ENCODE data around the gene CENPT. TPM values are rescaled to one million over a fixed set of nuclear protein-coding genes. Genes with fewer than 3 reads are reported as not detected.

CENPT gene
- total and polyA plus RNA-seq, 2 of the 13 experiments (the other 11 are each of a cell fraction or from before 2014, with no cell fraction given), result 40.9 to 43.3 TPM

DNA sequence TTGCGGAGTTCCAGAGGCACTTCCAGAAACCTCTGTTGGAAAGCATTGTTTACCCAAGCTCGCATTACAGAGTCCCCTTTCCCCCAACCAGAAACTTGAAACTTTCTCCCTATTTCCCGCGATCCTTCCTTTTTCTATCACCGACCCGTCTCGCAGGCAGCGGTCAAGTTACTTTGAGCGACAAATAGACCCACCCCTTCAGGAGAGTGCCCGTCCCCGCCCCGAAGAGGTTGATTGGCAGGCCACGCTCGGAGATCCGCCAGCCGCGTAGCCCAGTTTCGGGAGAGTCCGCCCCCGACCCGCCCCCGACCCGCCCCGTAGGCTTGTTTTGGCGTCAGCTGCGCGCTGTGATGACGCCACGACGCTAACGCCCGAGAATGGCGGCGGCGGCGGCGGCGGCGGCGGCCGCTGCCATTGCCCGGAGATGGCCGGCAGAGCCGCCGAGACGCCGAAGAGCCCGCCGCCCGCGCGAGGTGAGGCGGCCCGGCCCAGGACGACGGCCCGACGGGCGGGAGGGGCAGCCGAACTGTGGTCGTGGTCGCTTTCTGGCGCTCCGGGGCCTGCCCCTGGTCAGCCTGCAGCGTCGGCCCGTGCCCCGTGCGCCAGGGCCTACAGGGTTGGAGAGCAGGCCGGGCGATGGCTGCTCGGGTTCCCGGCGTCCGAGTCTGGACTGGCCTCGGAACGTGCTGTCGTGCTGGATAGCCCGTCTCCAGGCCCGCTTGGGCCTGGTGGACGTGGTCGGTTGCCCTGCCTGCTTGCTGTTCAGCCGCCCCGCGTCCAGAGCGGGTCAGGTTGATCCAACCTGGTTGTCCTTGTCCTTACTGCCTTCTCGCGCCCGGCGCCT, 45.6 kb upstream of the CENPT start, which contains the start of gene PSKH1 (continued):
- TF ChIP-seq, protein P1, sequence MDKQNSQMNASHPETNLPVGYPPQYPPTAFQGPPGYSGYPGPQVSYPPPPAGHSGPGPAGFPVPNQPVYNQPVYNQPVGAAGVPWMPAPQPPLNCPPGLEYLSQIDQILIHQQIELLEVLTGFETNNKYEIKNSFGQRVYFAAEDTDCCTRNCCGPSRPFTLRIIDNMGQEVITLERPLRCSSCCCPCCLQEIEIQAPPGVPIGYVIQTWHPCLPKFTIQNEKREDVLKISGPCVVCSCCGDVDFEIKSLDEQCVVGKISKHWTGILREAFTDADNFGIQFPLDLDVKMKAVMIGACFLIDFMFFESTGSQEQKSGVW (CRISPR knock-in tag; IDR thresholded peaks at IDR 0.05; ENCODE audit: borderline replicate concordance), result no peak
- TF ChIP-seq, protein P2, sequence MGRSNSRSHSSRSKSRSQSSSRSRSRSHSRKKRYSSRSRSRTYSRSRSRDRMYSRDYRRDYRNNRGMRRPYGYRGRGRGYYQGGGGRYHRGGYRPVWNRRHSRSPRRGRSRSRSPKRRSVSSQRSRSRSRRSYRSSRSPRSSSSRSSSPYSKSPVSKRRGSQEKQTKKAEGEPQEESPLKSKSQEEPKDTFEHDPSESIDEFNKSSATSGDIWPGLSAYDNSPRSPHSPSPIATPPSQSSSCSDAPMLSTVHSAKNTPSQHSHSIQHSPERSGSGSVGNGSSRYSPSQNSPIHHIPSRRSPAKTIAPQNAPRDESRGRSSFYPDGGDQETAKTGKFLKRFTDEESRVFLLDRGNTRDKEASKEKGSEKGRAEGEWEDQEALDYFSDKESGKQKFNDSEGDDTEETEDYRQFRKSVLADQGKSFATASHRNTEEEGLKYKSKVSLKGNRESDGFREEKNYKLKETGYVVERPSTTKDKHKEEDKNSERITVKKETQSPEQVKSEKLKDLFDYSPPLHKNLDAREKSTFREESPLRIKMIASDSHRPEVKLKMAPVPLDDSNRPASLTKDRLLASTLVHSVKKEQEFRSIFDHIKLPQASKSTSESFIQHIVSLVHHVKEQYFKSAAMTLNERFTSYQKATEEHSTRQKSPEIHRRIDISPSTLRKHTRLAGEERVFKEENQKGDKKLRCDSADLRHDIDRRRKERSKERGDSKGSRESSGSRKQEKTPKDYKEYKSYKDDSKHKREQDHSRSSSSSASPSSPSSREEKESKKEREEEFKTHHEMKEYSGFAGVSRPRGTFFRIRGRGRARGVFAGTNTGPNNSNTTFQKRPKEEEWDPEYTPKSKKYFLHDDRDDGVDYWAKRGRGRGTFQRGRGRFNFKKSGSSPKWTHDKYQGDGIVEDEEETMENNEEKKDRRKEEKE (IDR thresholded peaks at IDR 0.05), result no peak
- TF ChIP-seq, protein P3, sequence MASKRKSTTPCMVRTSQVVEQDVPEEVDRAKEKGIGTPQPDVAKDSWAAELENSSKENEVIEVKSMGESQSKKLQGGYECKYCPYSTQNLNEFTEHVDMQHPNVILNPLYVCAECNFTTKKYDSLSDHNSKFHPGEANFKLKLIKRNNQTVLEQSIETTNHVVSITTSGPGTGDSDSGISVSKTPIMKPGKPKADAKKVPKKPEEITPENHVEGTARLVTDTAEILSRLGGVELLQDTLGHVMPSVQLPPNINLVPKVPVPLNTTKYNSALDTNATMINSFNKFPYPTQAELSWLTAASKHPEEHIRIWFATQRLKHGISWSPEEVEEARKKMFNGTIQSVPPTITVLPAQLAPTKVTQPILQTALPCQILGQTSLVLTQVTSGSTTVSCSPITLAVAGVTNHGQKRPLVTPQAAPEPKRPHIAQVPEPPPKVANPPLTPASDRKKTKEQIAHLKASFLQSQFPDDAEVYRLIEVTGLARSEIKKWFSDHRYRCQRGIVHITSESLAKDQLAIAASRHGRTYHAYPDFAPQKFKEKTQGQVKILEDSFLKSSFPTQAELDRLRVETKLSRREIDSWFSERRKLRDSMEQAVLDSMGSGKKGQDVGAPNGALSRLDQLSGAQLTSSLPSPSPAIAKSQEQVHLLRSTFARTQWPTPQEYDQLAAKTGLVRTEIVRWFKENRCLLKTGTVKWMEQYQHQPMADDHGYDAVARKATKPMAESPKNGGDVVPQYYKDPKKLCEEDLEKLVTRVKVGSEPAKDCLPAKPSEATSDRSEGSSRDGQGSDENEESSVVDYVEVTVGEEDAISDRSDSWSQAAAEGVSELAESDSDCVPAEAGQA (IDR thresholded peaks at IDR 0.05; ENCODE audit: low read depth), result peak; percentile 97
- TF ChIP-seq, protein P3 (CRISPR knock-in tag; IDR thresholded peaks at IDR 0.05; ENCODE audit: borderline replicate concordance), result peak; percentile 96
- TF ChIP-seq ZNF282 (IDR thresholded peaks at IDR 0.05; ENCODE audit: partially characterized antibody) (no peak), TCF12 (IDR thresholded peaks at IDR 0.05) (no peak), TCF12 (CRISPR knock-in tag; IDR thresholded peaks at IDR 0.05) (peak; percentile 68; the same call in 1 of the 2 replicates), ZNF547 (CRISPR knock-in tag; IDR thresholded peaks at IDR 0.05) (no peak), SCMH1 (CRISPR knock-in tag; IDR thresholded peaks at IDR 0.05; ENCODE audit: borderline replicate concordance) (no peak), GATAD2A (CRISPR knock-in tag; IDR thresholded peaks at IDR 0.05) (0 out of 2 replicates have a peak, but pooled peaks have one; percentile 5)
- TF ChIP-seq, protein P4, sequence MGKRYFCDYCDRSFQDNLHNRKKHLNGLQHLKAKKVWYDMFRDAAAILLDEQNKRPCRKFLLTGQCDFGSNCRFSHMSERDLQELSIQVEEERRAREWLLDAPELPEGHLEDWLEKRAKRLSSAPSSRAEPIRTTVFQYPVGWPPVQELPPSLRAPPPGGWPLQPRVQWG (CRISPR knock-in tag; IDR thresholded peaks at IDR 0.05; ENCODE audit: borderline replicate concordance, low read depth), result no peak
- TF ChIP-seq, protein P5, sequence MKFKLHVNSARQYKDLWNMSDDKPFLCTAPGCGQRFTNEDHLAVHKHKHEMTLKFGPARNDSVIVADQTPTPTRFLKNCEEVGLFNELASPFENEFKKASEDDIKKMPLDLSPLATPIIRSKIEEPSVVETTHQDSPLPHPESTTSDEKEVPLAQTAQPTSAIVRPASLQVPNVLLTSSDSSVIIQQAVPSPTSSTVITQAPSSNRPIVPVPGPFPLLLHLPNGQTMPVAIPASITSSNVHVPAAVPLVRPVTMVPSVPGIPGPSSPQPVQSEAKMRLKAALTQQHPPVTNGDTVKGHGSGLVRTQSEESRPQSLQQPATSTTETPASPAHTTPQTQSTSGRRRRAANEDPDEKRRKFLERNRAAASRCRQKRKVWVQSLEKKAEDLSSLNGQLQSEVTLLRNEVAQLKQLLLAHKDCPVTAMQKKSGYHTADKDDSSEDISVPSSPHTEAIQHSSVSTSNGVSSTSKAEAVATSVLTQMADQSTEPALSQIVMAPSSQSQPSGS (CRISPR knock-in tag; IDR thresholded peaks at IDR 0.05), result no peak
- TF ChIP-seq, protein P6, sequence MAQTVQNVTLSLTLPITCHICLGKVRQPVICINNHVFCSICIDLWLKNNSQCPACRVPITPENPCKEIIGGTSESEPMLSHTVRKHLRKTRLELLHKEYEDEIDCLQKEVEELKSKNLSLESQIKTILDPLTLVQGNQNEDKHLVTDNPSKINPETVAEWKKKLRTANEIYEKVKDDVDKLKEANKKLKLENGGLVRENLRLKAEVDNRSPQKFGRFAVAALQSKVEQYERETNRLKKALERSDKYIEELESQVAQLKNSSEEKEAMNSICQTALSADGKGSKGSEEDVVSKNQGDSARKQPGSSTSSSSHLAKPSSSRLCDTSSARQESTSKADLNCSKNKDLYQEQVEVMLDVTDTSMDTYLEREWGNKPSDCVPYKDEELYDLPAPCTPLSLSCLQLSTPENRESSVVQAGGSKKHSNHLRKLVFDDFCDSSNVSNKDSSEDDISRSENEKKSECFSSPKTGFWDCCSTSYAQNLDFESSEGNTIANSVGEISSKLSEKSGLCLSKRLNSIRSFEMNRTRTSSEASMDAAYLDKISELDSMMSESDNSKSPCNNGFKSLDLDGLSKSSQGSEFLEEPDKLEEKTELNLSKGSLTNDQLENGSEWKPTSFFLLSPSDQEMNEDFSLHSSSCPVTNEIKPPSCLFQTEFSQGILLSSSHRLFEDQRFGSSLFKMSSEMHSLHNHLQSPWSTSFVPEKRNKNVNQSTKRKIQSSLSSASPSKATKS (CRISPR knock-in tag; IDR thresholded peaks at IDR 0.05), result 0 out of 2 replicates have a peak, but pooled peaks have one; percentile 44
